ENCODE measurements around the gene C1QTNF6. TPM values are rescaled to one million over a fixed set of nuclear protein-coding genes. Genes with fewer than 3 reads are reported as not detected.
"Not testable (repeated sequence)": the region's sequence is repeated elsewhere in the genome, so short reads cannot be mapped to it uniquely, and the experiment has no call there.

C1QTNF6 gene
- 4.2 and 4.6 TPM in 2 replicates for total RNA-seq (ENCODE audit: low replicate concordance)

DNA sequence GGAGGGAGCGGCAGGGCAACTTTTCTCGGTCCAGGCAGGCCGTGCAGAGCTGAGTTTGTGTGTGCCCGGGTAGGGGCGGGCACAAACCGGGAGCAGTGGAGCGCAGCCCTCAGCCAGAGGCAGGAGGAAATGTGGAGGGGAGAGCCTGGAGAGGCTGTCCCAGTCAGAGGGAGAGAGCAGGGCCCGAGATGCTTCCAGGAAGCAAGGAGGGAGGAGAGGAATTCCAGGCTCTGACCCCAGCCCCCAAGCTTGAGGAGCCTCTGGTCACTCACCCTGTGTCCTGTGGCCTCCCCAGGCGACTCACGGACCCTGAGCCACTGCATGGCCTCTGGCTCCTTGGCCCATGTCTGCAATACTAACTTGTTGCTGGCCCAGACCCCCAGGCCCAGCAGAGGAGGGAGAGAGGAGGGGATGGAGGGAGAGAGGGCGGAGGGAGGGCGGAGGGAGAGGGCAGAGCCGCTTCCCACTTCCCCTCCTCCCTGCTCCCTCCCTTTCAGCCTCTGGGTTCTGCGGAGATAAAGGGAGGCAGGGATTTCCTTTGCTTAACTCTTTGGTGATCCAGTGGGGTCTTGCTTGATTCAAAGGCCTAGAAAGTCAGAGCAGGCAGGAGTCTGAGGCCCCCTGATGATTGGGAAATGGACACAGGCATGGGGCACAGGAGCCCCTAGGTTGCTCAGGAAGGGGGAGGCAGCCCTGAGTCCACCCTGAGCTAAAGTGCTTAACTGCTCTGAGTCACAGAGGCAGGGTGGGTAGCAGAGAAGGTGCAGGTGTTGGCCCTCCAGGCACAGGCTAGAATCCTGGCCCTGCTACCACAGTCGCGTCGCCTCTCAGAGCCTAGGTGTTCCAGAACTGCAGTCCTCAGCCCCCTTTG, at the start of gene C1QTNF6:
TSS of gene C1QTNF6 (minus strand) at position 357 of the 871 bp plus-strand sequence. CDS start at position 323, 34 bp downstream.
- TF ChIP-seq, protein P1, sequence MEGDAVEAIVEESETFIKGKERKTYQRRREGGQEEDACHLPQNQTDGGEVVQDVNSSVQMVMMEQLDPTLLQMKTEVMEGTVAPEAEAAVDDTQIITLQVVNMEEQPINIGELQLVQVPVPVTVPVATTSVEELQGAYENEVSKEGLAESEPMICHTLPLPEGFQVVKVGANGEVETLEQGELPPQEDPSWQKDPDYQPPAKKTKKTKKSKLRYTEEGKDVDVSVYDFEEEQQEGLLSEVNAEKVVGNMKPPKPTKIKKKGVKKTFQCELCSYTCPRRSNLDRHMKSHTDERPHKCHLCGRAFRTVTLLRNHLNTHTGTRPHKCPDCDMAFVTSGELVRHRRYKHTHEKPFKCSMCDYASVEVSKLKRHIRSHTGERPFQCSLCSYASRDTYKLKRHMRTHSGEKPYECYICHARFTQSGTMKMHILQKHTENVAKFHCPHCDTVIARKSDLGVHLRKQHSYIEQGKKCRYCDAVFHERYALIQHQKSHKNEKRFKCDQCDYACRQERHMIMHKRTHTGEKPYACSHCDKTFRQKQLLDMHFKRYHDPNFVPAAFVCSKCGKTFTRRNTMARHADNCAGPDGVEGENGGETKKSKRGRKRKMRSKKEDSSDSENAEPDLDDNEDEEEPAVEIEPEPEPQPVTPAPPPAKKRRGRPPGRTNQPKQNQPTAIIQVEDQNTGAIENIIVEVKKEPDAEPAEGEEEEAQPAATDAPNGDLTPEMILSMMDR (IDR thresholded peaks at IDR 0.05; ENCODE audit: insufficient read depth, low read length): no peak
- peak; percentile 60 for DNase-seq (ENCODE audit: low read depth)
- peak within 1 kb of the TSS; percentile 78 for H3K4me3 ChIP-seq (ENCODE audit: low read depth, low read length)

DNA sequence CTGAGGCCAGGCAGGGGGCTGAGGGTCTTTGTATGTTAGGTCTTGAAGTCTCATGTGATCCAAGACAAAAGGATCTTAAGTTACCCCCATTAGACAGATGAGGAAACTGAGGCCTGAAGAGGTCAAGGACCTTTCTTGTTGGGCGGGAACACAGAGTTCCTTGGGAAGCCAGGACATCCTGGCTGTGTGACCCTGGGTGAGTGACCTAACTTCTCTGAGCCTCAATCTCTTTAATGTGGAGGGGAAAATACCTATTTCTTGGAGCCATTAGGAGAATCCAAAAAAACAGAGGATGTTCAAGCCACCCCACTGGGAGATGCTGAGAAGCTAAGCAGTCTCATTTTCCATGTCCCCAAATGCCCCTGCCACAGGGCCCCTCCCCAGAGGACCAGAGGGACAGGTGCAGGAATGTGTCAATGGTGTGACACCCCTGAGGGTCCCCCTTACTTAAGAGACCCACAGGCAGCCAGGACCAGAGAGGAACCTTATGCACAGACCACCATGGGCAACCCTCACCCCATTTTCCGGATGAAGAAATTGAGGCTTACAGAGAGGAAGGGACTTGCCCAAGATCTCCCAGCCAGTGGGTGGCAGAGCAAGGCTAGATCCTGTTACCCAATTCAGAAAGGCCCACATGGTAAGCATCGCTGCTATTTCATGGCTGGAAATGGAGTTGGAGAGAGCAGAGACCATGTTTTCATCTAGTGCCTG, 48.0 kb upstream of the C1QTNF6 start:
- no peak for DNase-seq (ENCODE audit: low read depth)
- no peak overlapping the region for H3K4me3 ChIP-seq (ENCODE audit: low read depth, low read length)
- TF ChIP-seq, protein P1 (IDR thresholded peaks at IDR 0.05; ENCODE audit: insufficient read depth, low read length): no peak

- TF ChIP-seq, protein P1 (IDR thresholded peaks at IDR 0.05; ENCODE audit: insufficient read depth, low read length): no peak
- no peak for DNase-seq (ENCODE audit: low read depth)
- H3K4me3 ChIP-seq (ENCODE audit: low read depth, low read length): no peak overlapping the region
Observed at GRCh38 chr22:37234736-37235711, 47.0 kb upstream of the C1QTNF6 start.

DNA sequence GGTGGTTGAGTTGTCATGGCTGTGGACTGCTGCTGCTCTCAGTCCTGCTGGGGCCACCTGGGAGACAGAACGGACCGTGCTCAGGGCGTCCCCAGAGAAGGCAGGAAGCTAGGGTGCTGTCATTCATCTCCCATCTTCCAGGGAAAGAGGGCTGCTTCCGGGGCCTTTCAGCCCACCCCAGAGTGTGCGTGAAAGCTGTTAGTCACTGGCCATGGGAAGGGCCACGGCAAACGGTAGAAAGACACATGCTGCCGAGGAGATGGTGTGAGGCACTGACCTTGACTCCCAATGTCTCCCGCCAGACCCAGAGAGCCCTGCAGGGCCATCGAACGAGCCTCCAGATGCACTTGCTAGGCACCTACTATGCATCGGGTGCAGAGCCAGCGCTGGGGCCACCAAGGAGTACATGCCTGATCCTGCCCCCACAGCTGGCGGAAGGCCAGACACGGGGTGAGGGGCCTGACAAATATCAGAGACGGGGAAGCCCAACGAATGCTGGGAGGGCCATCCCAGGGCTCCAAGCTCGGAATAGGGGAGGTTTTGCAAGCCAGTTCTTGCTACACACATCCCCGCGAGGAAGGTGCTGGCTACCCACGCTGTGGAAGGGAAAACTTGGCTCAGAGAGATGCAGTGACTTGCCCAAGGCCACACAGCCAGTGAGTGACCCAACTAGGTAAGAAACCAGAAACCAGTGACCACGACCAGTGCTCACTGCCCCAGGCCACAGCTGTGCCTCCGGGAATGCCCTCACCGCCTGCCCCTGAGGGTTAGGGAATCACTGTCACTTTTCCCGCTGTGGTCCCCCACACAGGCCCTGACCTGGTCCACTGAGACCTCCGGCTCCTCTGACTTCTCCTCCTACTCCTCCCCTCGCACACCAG, 45.9 kb upstream of the C1QTNF6 start:
- no peak overlapping the region for H3K4me3 ChIP-seq (ENCODE audit: low read depth, low read length)
- DNase-seq (ENCODE audit: low read depth): no peak
- TF ChIP-seq, protein P1 (IDR thresholded peaks at IDR 0.05; ENCODE audit: insufficient read depth, low read length): no peak

GRCh38 chr22:37233371-37233750, 45.3 kb upstream of the C1QTNF6 start:
- not testable (repeated sequence) for DNase-seq (ENCODE audit: low read depth); H3K4me3 ChIP-seq (ENCODE audit: low read depth, low read length)

GRCh38 chr22:37232140-37232998, 44.3 kb upstream of the C1QTNF6 start:
- TF ChIP-seq, protein P1 (IDR thresholded peaks at IDR 0.05; ENCODE audit: insufficient read depth, low read length): no peak

More at GRCh38 chr22:37232140-37232998, 44.3 kb upstream of the C1QTNF6 start:
- DNase-seq (ENCODE audit: low read depth): no peak
- H3K4me3 ChIP-seq (ENCODE audit: low read depth, low read length): no peak overlapping the region
